Activated naive CD4-positive, alpha-beta T cell treated with anti-CD3 and anti-CD28 coated beads for 36 hours (primary cell): ENCODE data around the gene KIF20B. TPM values are rescaled to one million over a fixed set of nuclear protein-coding genes. Genes with fewer than 3 reads are reported as not detected.

Experiments
- CTCF ChIA-PET: fragments of 350-600 bp; sonication (Branson Sonifier 250); formaldehyde crosslinking; loops from one replicate; lab custom pipeline; 2021; ENCODE audit warnings: antibody characterized with exemption; lab: Charles Lee
- DNase-seq: peaks from one replicate; pipeline ENCODE4 v3.0.0-alpha.2; 2020
- H3K27ac Mint-ChIP-seq: one replicate; pipeline ENCODE4 v1.8.0; 2021; ENCODE audit warnings: mild to moderate bottlenecking, mixed read lengths
- H3K27me3 Mint-ChIP-seq: one replicate; pipeline ENCODE4 v1.8.0; 2021; ENCODE audit warnings: low read depth, mixed read lengths
- H3K36me3 Mint-ChIP-seq: one replicate; pipeline ENCODE4 v1.8.0; 2021; ENCODE audit warnings: low read depth, mixed read lengths
- H3K4me1 Mint-ChIP-seq: one replicate; pipeline ENCODE4 v1.8.0; 2021; ENCODE audit warnings: low read depth, mixed read lengths
- H3K4me3 Mint-ChIP-seq: one replicate; pipeline ENCODE4 v1.8.0; 2021; ENCODE audit warnings: mild to moderate bottlenecking, moderate library complexity, mixed read lengths
- H3K9me3 Mint-ChIP-seq: one replicate; pipeline ENCODE4 v1.8.0; 2021; ENCODE audit warnings: mixed read lengths
- intact Hi-C: fragments of 100-400 bp; cut with micrococcal nuclease; formaldehyde crosslinking; loops from one replicate; pipeline ENCODE4 v1.15.1; 2023
- total RNA-seq, 2 experiments: library from RNA; stranded (reverse); gene quantifications; one replicate each; pipeline ENCODE4 v1.2.3, GENCODE V29; 2021

The KIF20B gene
- total RNA-seq, 2 experiments from 2014 or later, result 67.2 to 70.3 TPM

DNA sequence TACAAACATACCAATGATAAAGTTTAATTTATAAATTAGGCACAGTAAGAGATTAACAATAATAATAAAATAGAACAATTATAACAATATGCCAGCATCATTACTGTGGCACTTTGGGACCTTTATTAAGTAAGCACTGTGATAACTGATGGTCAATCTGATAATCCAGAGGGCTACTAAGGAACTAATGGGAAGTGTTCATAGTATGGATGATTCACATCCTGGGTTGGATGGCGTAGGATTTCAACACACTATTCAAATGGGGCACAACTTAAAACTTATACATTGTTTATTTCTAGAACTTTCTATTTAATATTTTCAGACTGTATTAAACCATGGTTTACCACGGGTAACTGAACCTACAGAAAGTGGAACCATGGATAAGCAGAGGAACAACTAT lies 90.8 kb downstream of the KIF20B start:
- Mint-ChIP-seq H3K4me3 (no peak overlapping the region), H3K36me3 (no peaks in the 10 kb centered on the region), H3K27me3 (peaks cover 8% of the 10 kb centered on the region), H3K9me3 (no peaks in the 10 kb centered on the region), H3K27ac (no peak overlapping the region), H3K4me1 (no peaks in the 10 kb centered on the region)
- intact Hi-C loops, result loop anchor here (2.0 to 10.0 kb wide), 4 partner anchors 45 to 933 kb away; no protein-coding TSS in a partner anchor
- CTCF ChIA-PET, result no interaction called here
- DNase-seq, result no peak

DNA sequence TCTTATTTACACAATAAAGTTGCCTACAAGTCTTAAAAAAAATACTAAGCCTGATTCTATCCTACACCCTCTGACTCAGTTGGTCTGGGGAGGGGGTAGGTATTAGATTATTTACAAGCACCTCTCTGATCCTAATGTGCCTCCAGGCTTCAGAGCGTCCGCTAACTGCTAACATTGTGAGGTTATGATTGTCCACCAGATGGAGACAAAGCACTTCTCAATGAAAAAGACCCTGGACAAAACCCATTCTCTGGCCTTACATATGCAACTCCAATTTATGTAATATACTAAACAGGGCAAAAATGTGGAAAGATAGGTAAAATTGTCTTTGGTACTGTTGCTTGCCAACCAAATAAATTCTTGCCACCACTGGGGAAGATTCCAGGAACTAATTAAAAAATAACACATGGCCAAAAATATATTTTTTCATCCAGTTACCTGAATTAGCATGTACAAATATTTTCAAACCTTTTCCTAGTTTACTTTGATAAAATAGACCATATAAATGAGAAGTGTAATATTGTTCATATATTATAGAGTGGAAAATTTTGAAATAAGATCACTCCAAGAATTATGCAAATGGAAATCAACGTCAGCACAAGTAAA lies 92.4 kb downstream of the KIF20B start:
- intact Hi-C loops, result loop anchor here (1.0 to 10.0 kb wide), 10 partner anchors 43 to 1078 kb away; partner anchors contain the start of gene RPP30
- Mint-ChIP-seq H3K9me3 (no peaks in the 10 kb centered on the region), H3K4me1 (no peaks in the 10 kb centered on the region), H3K4me3 (no peak overlapping the region), H3K27me3 (peaks cover 13% of the 10 kb centered on the region), H3K27ac (no peak overlapping the region), H3K36me3 (no peaks in the 10 kb centered on the region)
- DNase-seq, result peak; percentile 37
- CTCF ChIA-PET, result interaction anchor here (0.7 to 1.0 kb wide), 2 partner anchors 12 to 145 kb away, joined by 3 read pairs; no protein-coding TSS in a partner anchor

DNA sequence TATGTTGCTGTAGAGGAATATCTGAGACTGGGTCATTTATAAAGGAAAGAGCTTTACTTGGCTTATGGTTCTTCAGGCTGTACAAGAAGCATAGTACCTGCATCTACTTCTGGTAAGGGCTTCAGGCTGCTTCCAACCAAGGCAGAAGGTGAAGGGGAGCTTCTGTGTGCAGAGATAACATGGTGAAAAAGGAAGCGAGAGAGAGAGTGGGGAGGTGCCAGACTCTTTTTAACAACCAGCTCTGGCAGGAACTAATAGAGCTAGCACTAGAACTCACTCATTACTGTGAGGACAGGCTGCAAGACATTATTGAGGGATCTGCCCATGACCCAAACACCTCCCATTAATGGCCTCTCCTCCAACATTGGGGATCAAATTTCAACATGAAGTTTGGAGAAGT lies 94.5 kb downstream of the KIF20B start:
- H3K27me3 Mint-ChIP-seq, result peaks cover 9% of the 10 kb centered on the region
- no peaks in the 10 kb centered on the region for H3K4me1 Mint-ChIP-seq
- CTCF ChIA-PET, result interaction anchor here (0.7 to 1.2 kb wide), 2 partner anchors 13 to 92 kb away, joined by 3 to 4 read pairs; no protein-coding TSS in a partner anchor
- no peak overlapping the region for H3K27ac Mint-ChIP-seq
- no peaks in the 10 kb centered on the region for H3K9me3 Mint-ChIP-seq
- no peak overlapping the region for H3K4me3 Mint-ChIP-seq
- H3K36me3 Mint-ChIP-seq, result no peaks in the 10 kb centered on the region
- intact Hi-C loops, result loop anchor here (10.0 kb wide), 2 partner anchors 371 to 929 kb away; no protein-coding TSS in a partner anchor
- DNase-seq, result no peak

DNA sequence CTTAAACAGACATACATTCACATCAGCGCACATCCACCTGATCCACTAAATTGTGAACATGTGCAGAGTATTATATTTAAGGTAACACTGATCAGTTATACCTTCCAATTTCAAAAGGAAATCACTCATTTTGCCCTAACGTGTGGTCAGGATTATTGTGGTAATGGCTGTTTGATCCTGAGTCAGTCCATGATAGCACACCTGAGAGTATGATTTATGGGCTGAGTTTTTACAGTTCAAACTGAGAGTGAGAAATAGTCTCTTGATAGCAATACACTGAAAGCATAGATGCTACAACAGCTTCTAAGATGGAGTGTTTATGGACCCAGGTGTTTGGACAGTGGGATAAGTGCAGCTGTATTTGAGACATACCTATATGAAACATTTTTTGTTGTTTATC lies 96.7 kb downstream of the KIF20B start:
- Mint-ChIP-seq H3K4me1 (no peaks in the 10 kb centered on the region), H3K27me3 (peaks cover 19% of the 10 kb centered on the region), H3K27ac (no peak overlapping the region), H3K9me3 (no peaks in the 10 kb centered on the region), H3K36me3 (no peaks in the 10 kb centered on the region), H3K4me3 (no peak overlapping the region)
- no peak for DNase-seq
- intact Hi-C loops, result loop anchor here (10.0 kb wide), 2 partner anchors 373 to 927 kb away; no protein-coding TSS in a partner anchor
- CTCF ChIA-PET, result no interaction called here

DNA sequence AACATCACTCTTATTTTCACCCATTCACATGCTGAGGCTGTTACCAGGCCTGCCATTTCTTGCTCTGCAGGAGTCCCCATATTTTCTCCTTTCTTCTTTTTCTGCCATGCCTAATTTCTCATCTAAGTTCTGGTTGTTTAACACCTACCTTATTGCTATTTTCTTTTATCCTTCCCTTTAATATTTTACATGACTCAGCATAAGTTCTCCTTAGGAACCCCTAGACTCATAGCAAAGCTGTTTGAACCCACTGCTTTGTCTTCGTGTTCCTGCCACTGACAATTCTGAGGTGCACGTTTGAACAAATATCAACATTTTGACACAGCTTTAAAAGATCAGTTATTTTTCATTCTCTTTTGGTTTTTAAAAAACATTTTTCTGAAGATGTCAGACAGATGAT lies 98.2 kb downstream of the KIF20B start:
- CTCF ChIA-PET, result no interaction called here
- no peak for DNase-seq
- no peak overlapping the region for H3K27ac Mint-ChIP-seq
- H3K4me3 Mint-ChIP-seq, result no peak overlapping the region
- intact Hi-C loops, result loop anchor here (10.0 kb wide), 2 partner anchors 375 to 925 kb away; no protein-coding TSS in a partner anchor
- H3K36me3 Mint-ChIP-seq, result no peaks in the 10 kb centered on the region
- H3K9me3 Mint-ChIP-seq, result no peaks in the 10 kb centered on the region
- H3K27me3 Mint-ChIP-seq, result peaks cover 21% of the 10 kb centered on the region
- H3K4me1 Mint-ChIP-seq, result peaks cover 8% of the 10 kb centered on the region

DNA sequence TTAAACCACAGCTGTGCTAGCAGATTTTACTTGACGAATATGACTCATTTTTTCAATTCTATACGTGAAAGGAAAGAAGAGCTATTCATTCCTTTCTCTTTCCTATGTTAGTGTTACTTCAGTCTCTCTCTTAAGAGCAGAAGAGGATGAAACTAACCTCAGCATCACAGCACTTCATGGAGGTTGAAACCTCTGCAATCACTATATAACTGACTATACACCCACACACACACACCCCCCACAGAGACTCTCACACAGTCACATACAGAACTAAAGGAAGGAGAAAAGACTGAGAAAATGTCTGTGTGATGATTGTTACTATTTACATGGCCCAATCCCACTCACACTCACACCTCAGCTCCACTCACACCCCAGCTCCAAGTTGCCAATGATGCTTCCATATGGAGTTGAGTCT lies 104.2 kb downstream of the KIF20B start:
- Mint-ChIP-seq H3K9me3 (no peaks in the 10 kb centered on the region), H3K27me3 (peaks cover 33% of the 10 kb centered on the region), H3K36me3 (no peaks in the 10 kb centered on the region), H3K4me1 (peaks cover 26% of the 10 kb centered on the region), H3K4me3 (no peak overlapping the region), H3K27ac (peak overlapping the region; percentile 27)
- CTCF ChIA-PET, result interaction anchor here (0.8 to 1.4 kb wide), 5 partner anchors 11 to 58 kb away, joined by 3 to 4 read pairs (median 3); no protein-coding TSS in a partner anchor
- peak; percentile 90 for DNase-seq
- intact Hi-C loops, result loop anchor here (1.0 to 5.0 kb wide), 8 partner anchors 32 to 1066 kb away; partner anchors contain the start of genes KIF20B, PANK1 and RPP30

DNA sequence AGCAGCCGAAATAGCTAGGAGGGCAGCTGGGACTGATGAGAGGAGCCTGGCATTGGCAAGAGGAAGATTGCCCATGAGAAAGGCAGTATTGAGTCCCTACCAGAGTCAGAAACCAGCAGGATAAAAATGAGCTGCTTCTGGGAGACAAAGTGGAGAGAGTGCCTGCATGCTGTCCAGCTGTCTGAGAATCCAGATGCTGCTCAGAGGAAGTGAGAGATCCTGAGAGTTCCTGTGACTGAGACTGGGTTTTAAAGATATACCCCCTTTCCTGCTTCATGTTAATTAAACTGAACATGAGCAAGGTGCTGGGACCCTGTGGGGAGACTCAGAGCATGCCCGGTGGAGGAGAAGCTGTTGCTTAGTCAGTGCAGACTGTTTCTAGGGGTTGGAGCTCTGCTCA lies 107.5 kb downstream of the KIF20B start:
- H3K36me3 Mint-ChIP-seq, result no peaks in the 10 kb centered on the region
- H3K27ac Mint-ChIP-seq, result no peak overlapping the region
- intact Hi-C loops, result loop anchor here (5.0 kb wide), 1 partner anchor 148 kb away; no protein-coding TSS in a partner anchor
- H3K27me3 Mint-ChIP-seq, result peaks cover 17% of the 10 kb centered on the region
- H3K4me1 Mint-ChIP-seq, result peaks cover 19% of the 10 kb centered on the region
- H3K4me3 Mint-ChIP-seq, result no peak overlapping the region
- no peak for DNase-seq
- no peaks in the 10 kb centered on the region for H3K9me3 Mint-ChIP-seq
- CTCF ChIA-PET, result interaction anchor here (1.0 kb wide), 1 partner anchor 13 kb away, joined by 3 read pairs; no protein-coding TSS in a partner anchor

DNA sequence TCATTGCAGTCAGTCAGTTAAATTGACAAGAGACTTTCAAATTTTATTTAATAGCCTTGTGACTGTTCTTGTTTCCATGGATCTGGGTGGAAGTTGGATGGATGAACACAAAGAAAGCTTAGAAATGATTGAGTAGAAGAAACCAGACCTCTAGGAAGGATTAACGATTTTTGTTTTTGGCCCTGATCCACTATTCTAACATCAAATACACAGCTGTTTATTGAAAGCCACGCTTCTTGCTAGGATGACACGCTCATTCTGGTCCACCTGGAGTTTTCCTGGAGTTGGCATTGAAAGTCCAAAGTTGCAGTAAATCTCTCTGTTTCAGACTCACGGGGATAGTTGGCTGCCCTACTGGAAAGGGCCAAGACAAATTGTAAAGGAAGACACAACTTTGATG lies 108.4 kb downstream of the KIF20B start:
- Mint-ChIP-seq H3K36me3 (no peaks in the 10 kb centered on the region), H3K27me3 (peaks cover 17% of the 10 kb centered on the region), H3K4me1 (peaks cover 18% of the 10 kb centered on the region), H3K27ac (no peak overlapping the region), H3K4me3 (no peak overlapping the region), H3K9me3 (no peaks in the 10 kb centered on the region)
- CTCF ChIA-PET, result no interaction called here
- no peak for DNase-seq
- intact Hi-C loops, result loop anchor here (5.0 kb wide), 1 partner anchor 148 kb away; no protein-coding TSS in a partner anchor

DNA sequence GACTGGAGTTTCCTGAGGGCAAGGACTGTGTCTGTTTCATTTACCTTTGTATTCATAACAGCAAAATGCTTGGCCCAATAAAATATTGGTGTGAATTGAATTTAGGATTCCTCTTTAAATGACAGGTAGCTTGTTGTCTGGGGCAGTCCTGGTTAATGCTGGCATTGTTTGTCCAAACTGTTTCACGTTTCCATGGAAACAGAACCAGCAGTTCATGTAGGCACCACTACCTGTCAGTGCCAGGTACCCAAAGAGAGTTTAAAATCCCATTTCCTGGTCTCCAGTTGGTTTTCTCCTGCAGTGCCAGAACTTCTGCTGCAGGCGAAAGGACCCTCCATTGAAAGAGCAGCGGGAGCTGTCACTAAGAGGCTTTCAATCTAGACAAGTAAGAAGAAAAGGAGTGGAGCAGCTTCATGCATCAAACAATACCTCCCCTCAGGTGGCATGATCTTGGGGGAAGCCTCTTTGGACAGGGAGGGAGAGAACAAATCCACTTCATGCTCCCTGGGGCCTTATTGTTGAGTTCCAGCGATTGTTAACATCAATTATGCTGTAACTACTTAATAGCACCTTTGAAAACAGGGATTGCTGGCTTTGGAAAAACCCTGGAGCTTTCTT lies 109.6 kb downstream of the KIF20B start:
- CTCF ChIA-PET, result no interaction called here
- no peak for DNase-seq
- H3K4me1 Mint-ChIP-seq, result peaks cover 8% of the 10 kb centered on the region
- H3K4me3 Mint-ChIP-seq, result no peak overlapping the region
- H3K36me3 Mint-ChIP-seq, result no peaks in the 10 kb centered on the region
- no peaks in the 10 kb centered on the region for H3K9me3 Mint-ChIP-seq
- no peak overlapping the region for H3K27ac Mint-ChIP-seq
- H3K27me3 Mint-ChIP-seq, result peaks cover 17% of the 10 kb centered on the region
- intact Hi-C loops, result no loop called here

DNA sequence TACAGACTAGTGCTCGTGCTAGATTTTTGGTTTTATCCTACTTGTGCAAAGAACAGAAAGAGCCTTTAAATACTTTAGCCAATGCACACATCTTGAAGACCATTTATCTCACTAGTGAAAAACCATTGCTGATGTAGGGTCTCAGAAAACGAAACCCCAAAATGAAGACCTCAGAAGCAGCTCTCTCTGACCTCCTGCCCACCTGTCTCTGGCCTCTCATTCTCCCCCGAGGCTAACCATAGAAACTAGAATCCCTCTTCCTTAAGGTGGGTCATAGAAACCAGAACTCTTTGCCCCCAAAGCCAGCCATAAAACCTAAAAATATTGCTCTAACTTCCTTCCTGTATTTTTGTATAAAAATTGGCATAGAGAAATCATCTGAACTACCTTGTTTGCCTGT lies 112.2 kb downstream of the KIF20B start:
- Mint-ChIP-seq H3K4me3 (no peak overlapping the region), H3K27ac (no peak overlapping the region), H3K27me3 (peaks cover 11% of the 10 kb centered on the region), H3K9me3 (no peaks in the 10 kb centered on the region), H3K4me1 (no peaks in the 10 kb centered on the region), H3K36me3 (no peaks in the 10 kb centered on the region)
- intact Hi-C loops, result no loop called here
- CTCF ChIA-PET, result no interaction called here
- no peak for DNase-seq

DNA sequence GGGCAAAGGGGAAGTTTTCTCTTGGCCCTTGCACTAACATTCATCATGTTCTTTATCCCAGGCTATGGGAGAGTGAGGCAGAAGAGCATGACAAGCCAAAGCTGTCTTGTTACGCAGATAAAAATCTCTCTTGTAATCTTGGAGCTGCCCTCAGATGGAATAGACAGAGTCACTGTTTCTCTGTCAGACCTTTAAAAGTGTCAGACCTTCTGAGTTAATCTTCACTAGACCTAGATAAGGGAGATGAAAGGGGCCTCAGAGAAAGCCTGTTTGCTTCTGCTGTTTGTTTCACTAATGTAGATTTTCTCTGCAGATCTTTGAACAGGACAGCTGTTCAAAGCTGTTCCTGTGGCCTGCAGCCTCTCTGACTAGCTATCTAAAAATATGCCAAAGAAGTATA lies 112.9 kb downstream of the KIF20B start:
- H3K4me3 Mint-ChIP-seq, result no peak overlapping the region
- H3K9me3 Mint-ChIP-seq, result peaks cover 1% of the 10 kb centered on the region
- peaks cover under 1% of the 10 kb centered on the region for H3K36me3 Mint-ChIP-seq
- intact Hi-C loops, result no loop called here
- H3K4me1 Mint-ChIP-seq, result no peaks in the 10 kb centered on the region
- CTCF ChIA-PET, result no interaction called here
- H3K27me3 Mint-ChIP-seq, result peaks cover 11% of the 10 kb centered on the region
- H3K27ac Mint-ChIP-seq, result no peak overlapping the region
- no peak for DNase-seq

DNA sequence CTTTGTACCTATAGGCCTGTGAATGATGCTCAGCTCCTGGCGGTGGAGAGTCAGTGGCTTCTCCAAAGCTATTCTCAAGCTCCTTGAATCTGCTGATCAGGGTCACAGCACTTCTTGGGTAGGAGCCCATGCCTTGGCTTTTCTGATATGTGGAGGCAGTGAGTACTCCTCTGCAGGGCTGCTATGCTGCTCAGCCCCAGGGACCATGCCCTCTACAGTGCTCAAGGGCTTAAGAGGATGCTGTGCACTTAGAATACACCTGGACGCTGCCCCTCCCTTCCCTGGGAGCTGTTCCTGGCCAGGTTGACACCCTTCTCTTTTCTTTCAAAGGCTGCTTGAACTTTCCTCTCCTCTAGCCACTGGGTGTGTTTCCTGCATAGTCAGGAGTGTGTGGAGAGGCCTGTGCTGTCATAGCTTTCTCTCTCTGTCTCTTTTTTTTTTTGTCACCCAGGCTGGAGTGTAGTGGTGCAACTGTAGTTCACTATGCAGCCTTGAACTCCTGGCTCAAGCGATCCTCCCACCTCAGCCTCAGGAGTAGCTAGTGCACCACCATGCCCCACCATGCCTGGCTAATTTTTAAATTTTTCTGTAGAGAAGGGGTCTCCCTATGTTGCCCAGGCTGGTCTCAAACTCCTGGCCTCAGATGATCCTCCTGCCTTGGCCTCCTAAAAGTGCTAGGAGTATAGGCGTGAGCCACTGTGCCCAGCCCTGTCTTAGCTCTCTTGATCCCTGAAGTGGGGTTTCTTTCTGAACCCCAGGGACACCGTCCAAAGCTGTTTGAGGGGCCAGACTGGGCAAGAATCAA lies 113.9 kb downstream of the KIF20B start:
- Mint-ChIP-seq H3K36me3 (peaks cover 3% of the 10 kb centered on the region), H3K27ac (no peak overlapping the region), H3K27me3 (peaks cover 9% of the 10 kb centered on the region), H3K4me3 (no peak overlapping the region), H3K9me3 (peaks cover 3% of the 10 kb centered on the region), H3K4me1 (no peaks in the 10 kb centered on the region)
- CTCF ChIA-PET, result no interaction called here
- intact Hi-C loops, result no loop called here
- no peak for DNase-seq
